GM21515 (cell line): ENCODE data around the gene CHST5.
"Not testable (repeated sequence)": the region's sequence is repeated elsewhere in the genome, so short reads cannot be mapped to it uniquely, and the experiment has no call there.

ENCODE experiments used
- ATAC-seq: cut with Tn5 transposase; IDR thresholded peaks from one replicate; pipeline ENCODE4 v1.9.1; 2021; ENCODE audit not compliant: unreplicated experiment

CHST5 gene

DNA sequence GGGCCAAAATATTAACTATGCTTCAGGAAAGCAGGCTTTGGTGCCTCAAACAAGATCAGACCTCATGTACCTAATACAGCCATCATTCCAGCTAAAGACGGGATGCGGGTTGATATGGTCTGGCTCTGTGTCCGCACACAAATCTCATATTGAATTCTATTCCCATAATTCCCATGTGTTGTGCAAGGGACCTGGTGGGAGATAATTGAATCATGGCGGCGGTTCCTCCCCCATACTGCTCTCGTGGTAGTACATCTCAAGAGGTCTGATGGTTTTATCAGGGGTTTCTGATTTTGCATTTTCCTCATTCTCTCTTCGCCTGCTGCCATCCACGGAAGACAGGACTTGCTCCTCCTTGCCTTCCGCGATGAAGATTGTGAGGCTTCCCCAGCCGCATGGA lies 21.6 kb downstream of the CHST5 start:
- no peak for ATAC-seq

DNA sequence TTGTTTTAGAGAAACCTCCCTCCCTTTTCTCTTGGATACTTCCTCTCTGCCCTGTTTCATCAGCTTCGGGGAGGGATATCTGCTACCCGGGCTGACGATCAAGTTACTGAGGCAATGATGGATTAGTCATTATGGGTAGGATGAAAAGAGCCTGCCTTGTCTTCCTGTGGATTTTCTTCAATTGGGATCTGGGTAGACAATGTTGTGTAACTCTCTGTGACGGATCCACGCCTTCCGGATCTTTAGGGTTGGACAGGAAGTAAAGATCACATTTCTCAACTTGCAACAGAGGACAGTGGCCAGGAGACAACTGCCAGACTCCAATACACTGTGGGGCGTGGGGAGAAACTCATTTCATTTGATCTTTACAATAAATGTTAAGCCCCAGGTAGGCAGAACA lies 29.3 kb downstream of the CHST5 start:
- no peak for ATAC-seq

DNA sequence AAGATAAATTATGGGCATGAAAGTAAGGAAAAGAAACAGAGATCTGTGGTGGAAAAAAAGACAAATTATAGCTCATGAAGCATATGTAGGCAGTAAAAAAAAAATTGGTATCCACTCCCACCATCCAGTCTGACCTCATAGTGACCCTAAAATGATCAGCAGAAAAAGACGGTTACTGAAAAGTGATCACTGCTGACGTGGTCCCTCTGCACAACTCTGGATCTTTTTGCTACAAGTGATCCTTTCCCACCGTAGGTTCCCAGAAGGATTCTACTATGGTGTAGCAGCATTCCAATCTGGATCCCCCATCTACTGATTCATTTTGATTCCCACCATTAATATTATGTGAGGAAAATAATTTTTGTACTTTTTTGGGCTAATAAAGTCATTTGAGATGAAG lies 29.8 kb downstream of the CHST5 start:
- no peak for ATAC-seq

DNA sequence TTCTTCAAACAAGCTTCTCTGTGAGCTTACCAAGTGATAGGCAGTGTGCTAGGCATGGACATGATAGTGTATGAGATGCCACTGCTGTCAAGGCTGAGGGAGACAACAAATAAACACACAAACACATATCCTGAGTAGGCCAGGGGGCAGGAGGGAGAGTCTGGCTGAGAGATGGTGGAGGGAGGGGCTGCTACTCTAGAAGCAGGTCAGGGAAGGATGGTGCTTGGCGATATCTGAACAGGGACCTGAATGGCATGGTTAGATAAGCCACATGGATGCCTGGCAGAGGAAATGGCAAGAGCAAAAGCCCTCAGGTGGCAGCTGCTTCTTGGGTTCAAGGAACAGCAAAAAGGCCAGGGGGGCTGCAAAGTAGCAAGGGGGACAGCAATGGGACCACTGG lies 32.1 kb downstream of the CHST5 start:
- ATAC-seq, result no peak

DNA sequence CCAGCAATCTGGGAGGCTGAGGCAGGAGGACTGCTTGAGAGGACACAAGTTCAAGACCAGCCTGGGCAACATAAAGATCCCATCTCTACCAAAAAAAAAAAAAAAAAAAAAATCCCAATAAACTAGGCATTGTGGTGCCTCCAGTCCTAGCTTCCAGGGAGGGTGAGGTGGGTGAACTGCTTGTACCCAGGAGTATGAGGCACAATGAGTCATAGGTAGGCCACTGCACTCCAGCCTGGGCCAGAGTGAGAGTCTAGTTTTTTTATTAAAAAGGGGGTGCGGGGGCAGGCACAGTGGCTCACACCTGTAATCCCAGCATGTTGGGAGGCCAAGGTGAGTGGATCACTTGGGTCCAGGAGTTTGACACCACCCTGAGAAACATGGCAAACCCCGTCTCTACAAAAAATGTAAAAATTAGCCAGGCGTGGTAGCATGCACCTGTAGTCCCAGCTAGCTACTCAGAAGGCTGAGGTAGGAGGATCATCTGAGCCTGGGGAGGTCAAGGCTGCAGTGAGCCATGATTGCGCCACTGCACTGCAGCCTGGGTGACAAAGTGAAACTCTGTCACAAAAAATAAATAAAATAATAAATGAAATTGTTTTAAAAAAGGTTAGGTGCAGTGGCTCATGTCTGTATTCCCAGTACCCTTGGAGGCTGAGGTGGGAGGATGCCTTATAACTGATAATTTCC lies 32.8 kb downstream of the CHST5 start:
- no peak for ATAC-seq

DNA sequence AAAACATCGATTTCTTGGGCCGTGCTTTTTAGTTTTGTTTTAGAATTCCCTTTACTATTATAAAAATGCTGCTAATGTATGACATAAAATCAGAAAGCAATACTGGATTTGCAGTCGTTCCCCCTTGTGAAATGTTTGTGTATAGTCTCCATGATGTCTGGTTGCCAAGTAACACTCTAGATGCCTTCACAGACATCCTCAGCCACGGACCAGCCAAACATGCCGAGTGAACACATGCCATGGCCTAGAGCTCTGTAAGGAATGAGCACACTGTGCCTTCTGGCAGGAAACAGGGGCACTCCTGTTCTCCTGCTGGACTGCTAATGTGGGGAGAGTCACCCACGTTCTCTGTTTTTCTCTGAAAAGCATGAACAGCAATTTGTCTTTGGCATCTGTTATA lies 34.1 kb downstream of the CHST5 start:
- not testable (repeated sequence) for ATAC-seq

DNA sequence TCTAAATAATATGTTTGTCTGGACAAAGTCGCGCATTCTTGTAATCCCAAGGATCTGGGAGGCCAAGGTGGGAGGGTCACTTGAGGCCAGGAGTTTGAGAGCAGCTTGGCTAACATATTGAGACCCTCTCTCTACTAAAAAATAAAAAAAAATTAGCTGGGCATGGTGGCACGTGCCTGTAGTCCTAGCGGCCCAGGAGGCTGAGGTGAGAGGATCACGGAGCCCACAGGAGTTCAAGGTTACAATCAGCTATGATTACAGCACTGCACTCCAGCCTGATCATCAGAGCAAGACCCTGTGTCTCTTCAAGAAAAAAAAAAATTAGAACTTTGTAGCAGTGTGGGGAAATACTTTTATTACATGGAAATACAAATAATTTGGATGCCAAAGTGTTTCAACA lies 34.5 kb downstream of the CHST5 start:
- ATAC-seq, result no peak

DNA sequence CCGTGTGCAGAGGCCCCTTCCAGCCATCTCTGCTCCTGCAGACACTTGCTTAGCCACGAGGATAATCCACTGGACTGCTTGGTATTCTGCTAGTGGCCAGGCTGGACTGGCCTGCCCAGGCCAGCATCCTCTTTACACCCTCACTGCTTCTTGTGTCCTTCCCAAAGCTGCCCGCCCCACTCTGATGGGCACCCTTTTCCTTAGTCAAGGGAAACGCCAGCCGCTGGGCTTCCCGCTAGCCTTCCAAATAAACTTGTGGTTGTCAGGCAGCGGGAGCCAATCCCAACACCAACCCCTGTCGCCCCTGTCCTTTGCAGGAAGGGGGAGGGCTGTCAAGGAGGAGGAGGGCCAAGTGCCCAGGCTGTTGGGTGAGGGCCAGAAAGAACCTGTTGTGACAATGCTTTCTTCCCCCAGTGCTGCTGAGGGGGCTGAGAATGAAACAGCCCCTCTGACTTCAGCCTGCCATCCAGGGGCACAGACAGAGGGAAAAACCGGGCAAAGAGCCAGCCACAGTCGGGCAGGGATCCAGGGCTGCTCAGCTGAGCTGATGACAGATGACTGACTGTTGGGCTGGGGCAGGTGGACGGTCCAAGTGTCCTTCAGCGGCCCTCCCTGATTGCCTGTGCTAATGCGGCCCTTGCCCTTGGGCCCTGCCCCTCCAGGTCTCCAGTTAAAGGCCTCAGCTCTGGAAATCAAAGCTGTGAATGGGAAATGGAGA lies 37.1 kb downstream of the CHST5 start:
- ATAC-seq, result not testable (repeated sequence)

DNA sequence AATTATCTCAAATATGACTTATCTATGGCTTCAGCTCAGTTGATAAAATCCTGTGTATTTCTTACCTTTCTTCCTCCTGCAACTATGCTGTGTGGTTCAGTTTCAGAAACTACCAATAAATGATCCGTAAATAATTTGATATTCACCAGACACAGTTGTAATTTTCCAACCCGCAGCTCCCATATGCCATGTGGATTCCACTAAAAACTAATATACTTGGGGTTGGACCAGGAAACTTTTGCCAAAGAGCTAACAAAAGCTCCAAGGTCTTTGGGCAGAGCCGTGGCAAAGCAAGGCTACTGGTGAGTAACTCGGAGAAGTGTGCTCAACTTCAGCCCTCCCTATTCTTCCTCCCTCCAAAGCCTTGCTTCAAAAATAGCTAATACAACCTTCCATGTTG lies 38.4 kb downstream of the CHST5 start:
- no peak for ATAC-seq

DNA sequence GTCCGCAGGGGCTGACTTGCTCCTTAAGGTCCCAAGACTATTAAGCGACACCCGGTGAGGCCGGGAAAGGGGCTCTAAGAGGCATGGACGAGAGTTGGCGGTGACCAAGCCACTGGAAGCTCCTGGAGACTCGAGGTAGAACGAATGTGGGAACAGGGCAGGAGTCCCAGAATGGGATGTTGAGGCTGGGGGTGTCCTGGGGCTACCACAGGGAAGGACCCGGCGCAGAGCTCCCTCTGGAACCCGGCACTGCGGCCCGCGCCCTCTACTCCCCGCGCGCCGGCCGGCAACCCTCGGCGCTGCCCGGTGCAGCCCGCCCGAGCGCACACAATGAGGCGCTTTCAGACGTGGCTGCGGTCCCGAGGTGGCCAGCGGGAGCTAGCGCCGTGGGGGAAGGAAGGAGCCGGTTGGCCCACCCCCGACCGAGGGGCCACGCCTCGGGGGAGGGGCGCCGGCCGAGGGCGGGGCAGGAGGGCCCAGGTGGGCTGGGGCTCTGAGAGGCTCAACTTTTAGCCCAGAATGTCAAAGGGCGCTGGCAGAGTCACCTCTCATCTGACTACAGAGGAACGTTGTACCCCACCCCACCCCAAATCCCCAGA lies 40.7 kb downstream of the CHST5 start, which contains the start of gene CHST6:
TSS of gene CHST6 (minus strand) at position 366 of the 599 bp plus-strand sequence. CDS start 15,613 bp downstream, outside the sequence.
- peak; percentile 65 for ATAC-seq

DNA sequence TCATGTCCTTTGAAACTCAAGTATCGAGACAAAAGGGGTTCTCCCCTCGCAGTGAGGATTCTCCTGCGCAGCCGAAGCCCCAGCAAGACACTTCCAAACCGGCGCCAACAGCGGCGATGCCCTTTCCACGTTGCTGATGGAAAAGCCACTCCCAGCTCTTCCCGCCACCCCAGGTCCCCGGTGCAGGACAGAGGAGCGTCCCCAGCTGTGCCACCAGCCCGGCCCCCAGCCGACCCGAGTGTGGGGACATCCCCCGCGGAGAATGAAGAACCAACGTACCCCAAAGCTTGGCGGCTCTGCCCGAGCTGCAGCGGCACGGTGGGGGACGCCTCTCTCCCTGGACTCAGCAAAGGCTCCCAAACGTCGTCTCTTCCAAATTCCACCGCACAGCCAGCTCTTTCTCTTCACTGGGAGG lies 41.2 kb downstream of the CHST5 start:
- no peak for ATAC-seq

DNA sequence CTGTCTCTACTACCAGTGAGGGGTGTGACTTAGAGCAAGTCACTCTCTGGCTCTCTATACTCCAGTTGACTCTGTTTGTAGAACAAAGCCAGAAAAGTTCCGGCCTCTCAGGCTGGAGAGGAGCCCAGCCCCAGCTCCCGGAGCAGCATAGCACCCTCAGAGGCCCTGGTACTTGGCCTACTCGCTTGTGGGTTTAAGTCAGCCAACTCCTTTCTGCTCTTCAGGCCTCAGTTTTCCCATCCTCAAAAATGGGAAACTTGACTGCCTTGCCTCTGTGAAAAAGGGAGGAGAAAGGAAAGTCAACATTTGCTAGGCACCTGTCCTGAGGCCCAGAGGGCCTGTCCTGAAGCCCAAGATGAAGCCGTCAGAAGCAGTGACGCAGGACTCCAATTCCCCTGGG lies 41.7 kb downstream of the CHST5 start:
- ATAC-seq, result no peak

DNA sequence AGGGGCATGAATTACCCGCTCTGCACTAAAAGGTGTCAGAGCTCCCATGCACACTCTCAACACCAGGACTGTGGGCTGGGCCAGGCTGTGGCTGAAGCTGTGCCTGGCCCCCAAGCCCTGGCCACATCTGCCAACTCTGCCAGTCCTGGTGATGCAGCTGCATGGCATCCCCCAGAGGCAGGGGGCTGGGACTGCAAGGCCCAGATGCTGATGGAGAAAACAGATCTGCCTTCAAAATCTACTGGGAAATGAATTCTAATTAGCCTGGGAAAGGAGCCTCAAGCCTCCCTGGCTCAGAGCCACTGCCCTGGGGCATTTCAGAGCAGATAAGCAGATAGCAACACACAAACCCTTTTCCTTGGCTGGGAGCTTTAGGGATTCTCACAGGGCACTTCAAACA lies 44.0 kb downstream of the CHST5 start:
- no peak for ATAC-seq

DNA sequence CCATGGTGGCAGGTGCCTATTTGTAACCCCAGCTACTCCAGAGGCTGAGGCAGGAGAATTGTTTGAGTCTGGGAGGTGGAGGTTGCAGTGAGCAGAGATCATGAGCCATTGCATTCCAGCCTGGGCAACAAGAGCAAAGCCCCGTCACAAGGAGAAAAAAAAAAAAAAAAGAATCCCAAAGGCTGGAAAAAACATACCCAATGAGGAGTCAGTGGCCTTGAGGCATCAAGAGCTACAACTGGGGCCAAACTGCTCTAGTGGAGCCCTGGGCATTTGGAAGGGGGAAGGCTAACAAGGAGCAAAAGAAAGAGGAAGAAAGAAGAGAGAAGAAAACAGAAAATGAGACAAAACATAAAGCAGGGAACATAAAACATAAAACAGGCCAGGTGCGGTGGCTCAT lies 47.6 kb downstream of the CHST5 start:
- ATAC-seq, result no peak

DNA sequence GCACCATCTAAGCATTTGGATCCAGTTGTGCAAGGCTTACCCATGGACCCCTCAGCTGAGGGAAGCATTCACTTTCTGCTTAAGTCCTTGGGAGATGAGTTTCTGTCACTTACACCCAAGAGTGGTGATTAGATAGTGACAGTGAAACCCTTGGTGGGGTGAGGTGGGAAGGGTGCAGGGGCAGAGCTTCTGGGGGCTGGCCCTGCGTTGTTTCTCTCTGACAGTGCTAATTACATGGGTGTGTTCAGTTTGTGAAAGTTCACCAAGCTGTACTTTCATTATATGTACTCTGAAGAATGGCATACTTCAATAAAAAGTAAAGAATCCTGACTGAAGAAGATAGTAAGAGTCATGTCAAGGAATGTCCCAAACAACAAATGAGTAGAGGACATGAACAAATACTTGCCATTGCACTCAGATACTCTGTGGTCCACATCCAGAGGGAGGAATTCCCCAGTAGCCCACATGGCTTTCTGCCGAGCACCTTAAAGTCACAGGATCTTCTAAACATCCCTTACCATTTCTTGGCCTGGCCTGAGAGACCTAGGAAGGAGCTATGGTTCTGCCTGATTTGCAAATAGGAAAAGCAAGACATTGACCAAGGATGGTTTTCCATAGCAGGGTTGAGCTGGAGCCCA lies 49.1 kb downstream of the CHST5 start:
- peak; percentile 49 for ATAC-seq

DNA sequence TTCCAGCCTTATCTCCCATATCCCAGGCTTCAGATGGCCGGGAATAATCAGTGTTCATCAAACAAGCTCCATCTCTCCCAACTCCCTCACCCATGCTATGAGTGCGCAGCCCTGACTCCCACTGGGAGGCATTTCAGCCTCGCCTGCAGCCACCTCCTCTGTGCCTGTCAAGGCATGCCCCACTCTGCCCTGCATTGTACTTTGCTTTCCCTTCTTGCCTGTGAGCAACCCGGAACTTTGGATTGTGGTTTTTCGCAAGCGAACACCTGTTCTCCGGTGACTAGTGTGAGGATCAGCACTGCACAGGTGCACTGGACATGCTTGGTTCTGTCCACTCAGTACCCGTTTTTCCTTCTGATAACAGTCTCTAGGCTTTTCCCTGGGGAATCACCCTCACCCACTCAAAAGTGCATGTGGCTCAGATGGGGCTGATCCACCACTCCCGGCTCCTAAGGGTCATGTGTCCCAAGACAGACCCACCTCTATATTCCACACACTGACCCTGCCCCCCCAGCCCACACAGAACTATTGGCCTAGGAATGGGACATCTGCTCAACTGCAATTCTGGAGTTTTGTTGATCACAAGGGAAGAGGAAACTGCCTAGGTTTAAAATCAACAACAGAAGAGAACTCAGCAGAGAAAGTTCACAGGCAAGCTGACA lies 49.8 kb downstream of the CHST5 start:
- ATAC-seq, result no peak

DNA sequence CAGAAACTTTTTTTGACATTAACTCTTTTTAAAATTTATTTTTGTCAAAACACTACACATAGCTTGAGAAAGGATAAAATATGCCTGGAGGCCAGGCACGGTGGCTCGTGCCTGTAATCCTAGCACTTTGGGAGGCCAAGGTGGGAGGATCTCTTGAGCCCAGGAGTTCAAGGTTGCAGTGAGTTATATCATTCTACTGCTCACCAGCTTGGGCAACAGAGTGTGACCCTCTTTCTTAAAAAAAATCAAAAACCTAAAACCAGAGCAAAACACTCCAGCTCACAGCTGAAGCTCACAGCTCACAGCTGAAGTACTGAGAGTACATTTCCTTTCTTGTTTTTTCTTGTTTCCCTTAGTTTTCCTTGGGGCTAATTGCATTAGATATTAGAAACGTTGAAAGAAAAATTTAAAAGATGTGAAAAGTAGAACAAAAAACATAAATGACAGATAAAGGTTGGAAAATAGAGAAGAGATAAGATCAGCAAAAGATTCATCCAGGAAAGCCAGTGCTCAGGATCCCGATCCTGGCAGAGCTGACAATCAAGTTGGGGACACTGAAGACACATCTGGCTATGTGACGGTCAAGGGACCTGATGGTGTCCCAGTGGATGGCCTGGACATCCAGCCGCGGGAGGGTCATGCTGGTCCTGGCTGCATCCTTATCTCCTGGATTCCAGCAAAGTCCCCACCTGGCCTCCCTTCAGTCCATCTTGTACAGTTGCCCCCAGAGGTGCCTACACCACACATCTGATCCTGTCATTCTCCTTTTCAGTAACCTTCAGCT lies 50.5 kb downstream of the CHST5 start:
- no peak for ATAC-seq

DNA sequence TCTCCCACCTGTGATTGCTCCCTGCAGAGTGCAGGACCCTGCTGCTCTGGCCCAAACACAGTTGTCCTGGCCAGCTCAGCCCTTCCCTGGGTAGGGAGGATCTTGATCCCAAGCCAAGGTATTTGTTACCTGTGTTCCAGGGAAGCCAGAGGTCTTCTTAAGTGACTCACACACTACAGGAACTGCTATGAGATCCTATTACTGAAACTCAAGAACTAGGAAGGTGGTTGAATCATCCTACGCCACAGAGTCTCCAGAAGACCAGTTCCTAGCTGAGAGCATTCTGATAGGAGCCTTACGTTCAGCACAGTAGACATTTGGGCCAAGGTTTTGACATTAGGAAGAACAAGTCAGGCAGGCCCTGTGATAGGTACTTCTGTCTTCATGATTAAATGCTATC lies 52.7 kb downstream of the CHST5 start:
- ATAC-seq, result no peak

DNA sequence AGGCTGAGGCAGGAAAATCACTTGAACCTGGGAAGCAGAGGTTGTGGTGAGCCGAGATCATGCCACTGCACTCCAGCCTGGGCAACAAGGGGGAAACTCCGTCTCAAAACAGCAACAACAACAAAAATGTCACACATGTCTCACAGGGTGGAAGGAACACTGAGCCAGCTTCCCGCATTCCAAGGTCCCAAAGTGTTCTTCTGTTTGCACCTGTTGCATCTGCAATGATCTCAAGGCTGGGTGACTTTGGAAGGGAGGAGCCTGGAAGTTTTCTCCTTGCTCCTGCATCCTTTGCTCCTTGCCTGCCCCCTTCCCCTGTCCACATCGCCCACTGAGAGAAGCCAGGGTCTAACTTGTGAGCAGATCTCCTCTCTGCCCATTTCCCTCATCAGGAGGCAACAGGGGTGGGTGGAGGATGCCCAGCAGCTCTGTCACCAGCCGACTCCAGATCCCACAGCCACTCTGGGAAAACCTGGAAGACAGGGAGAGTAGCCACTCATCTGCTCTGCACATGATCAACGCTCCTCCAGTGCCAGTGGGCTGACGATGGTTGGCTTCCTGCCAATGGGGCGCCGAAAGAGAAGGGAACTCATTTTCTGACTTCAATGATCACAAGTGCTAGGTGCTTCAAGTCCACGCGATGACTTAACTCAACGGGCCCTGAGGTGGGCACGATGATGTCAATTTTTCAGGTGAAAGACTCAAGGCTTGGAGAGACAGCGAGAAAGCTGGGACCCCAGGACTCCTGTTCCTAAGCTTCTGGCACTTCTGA lies 53.3 kb downstream of the CHST5 start:
- no peak for ATAC-seq

DNA sequence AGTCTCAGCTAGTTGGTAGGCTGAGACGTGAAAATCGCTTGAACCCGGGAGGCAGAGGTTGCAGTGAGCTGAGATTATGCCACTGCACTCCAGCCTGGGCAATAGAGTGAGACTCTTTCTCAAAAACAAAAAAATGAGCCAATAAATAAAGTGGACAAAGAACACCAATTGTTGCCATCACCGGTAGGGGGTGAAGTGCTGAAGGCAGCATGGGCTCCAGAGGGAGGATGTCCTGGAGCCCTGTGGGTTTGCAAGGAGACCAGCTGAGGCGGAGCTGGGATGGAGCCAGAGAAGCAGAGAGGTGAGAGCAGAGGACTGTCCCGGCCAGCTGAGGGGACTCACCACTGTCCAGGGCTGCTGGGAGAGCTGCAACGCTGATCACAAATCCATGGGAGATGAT lies 54.4 kb downstream of the CHST5 start:
- no peak for ATAC-seq
